ENCODE measurements around the gene LIF. TPM values are rescaled to one million over a fixed set of nuclear protein-coding genes. Genes with fewer than 3 reads are reported as not detected.

Gene LIF
- total and polyA plus RNA-seq, 2 of the 4 experiments (the other 2 are of a cell fraction), result 130 to 214 TPM

GRCh38 chr22:30240541-30241417, 5.8 kb downstream of the LIF start:
- Histone ChIP-seq H3K23ac (ENCODE audit: low read depth, low read length) (peak overlapping the region; percentile 37; the same call in 1 of the 2 replicates), H4K91ac (ENCODE audit: insufficient read depth, low read depth, low read length) (peak overlapping the region; percentile 72), H2BK20ac (ENCODE audit: low read depth, low read length) (peak overlapping the region; percentile 54; the same call in 1 of the 2 replicates), H4K20me1 (ENCODE audit: insufficient read depth, low read length) (no peaks in the 10 kb centered on the region), H2AK5ac (ENCODE audit: low read depth, low read length) (peak overlapping the region; percentile 92), H3K56ac (ENCODE audit: extremely low read depth, insufficient read depth, low read length) (no peak overlapping the region), H3K4me2 (ENCODE audit: low read depth, low read length) (peak overlapping the region; percentile 63; the same call in 1 of the 2 replicates), H3K9ac (ENCODE audit: low read depth, low read length) (peak overlapping the region; percentile 60), H2BK5ac (ENCODE audit: low read depth, low read length, poor library complexity, severe bottlenecking) (peak overlapping the region; percentile 44), H2AK9ac (replicated peaks; ENCODE audit: low read depth, low read length, poor library complexity) (peak overlapping the region; percentile 91), H2BK120ac (ENCODE audit: low read depth, low read length) (peak overlapping the region; percentile 58), H3K9me3 (ENCODE audit: control insufficient read depth, insufficient read depth, low read length) (no peaks in the 10 kb centered on the region), H3K4me3 (ENCODE audit: insufficient read depth, low read depth, low read length) (no peak overlapping the region), H2BK15ac (ENCODE audit: low read depth, low read length) (peak overlapping the region; percentile 65; the same call in 2 of the 3 replicates), H3K4me1 (ENCODE audit: control insufficient read depth, insufficient read depth, low read length) (peaks cover 65% of the 10 kb centered on the region), H3K79me1 (ENCODE audit: low read depth in 1 of 2, low read length in 2 of 2) (peaks cover 33 to 54% of the 10 kb centered on the region in 2 experiments), H4K8ac (ENCODE audit: low read depth in 2 of 2, low read length in 2 of 2) (peak overlapping the region; percentile 74 to 96), H3K27me3 (ENCODE audit: control insufficient read depth, insufficient read depth, low read length) (no peaks in the 10 kb centered on the region), H3K9me1 (ENCODE audit: insufficient read depth, low read length) (peaks cover 28% of the 10 kb centered on the region), H3K14ac (replicated peaks; ENCODE audit: low read depth, low read length) (peak overlapping the region; percentile 42), H3K18ac (ENCODE audit: low read depth, low read length) (peak overlapping the region; percentile 78), H2AFZ (replicated peaks; ENCODE audit: low read length, poor library complexity) (no peak overlapping the region), H3K27ac (ENCODE audit: insufficient read depth, low read length) (peak overlapping the region; percentile 100), H3K4ac (ENCODE audit: low read depth, low read length) (peak overlapping the region; percentile 76), H3K36me3 (ENCODE audit: control insufficient read depth, insufficient read depth, low read length) (peaks cover 47% of the 10 kb centered on the region), H4K5ac (ENCODE audit: low read depth, low read length) (peak overlapping the region; percentile 88)
- ATAC-seq (ENCODE audit: low read depth), result no peak
- in situ Hi-C loops (cut with MboI; ENCODE audit: low sequenced_read_pairs), result no loop called here
- TSS peak; percentile 10 for BruUV-seq (replicated peaks)
- dilution Hi-C loops (cut with HindIII; ENCODE audit: low sequenced_read_pairs, unreplicated experiment), result no loop called here
- 77% methylated on average over 3 of the region's 24 CpGs; no CpG with 5 or more reads in 1 of the 2 experiments for WGBS, 2 experiments (ENCODE audit: extremely low coverage in 2 of 2, insufficient read length in 1 of 2)
- peak; percentile 3; the same call in 1 of the 2 replicates for TF ChIP-seq POLR2A (IDR thresholded peaks at IDR 0.05; ENCODE audit: low read depth, low read length)
- TF ChIP-seq CEBPB (IDR thresholded peaks at IDR 0.05; ENCODE audit: low read depth, low read length), result no peak
- TF ChIP-seq MXI1 (IDR thresholded peaks at IDR 0.05; ENCODE audit: borderline replicate concordance, low read depth, low read length), result no peak
- peak; percentile 24 for TF ChIP-seq USF2 (IDR thresholded peaks at IDR 0.05; ENCODE audit: low read depth, low read length)
- intact Hi-C loops (cut with micrococcal nuclease), result no loop called here
- peak; percentile 65 for DNase-seq
- ChIA-PET CTCF (no interaction called here), POLR2A (ENCODE audit: unreplicated experiment) (interaction anchor here (1.0 kb wide), 1 partner anchor 44 kb away, joined by 3 read pairs; no protein-coding TSS in a partner anchor)
